Measurements from ENCODE around the gene SSBP2.

Gene SSBP2

GRCh38 chr5:81395262-81395661, 355.6 kb downstream of the SSBP2 start:
- H3K9ac ChIP-seq (ENCODE audit: low read depth, low read length), result no peak overlapping the region
- no peaks in the 10 kb centered on the region for H3K36me3 ChIP-seq (ENCODE audit: control insufficient read depth, insufficient read depth, low read length)
- peaks cover 19% of the 10 kb centered on the region for H3K27me3 ChIP-seq (ENCODE audit: control insufficient read depth, insufficient read depth, low read length)
- H3K4me3 ChIP-seq (ENCODE audit: low read depth, low read length), result no peak overlapping the region
- no peaks in the 10 kb centered on the region for H3K4me1 ChIP-seq (ENCODE audit: control insufficient read depth, insufficient read depth, low read length)
- no peaks in the 10 kb centered on the region for H3K9me3 ChIP-seq (ENCODE audit: control insufficient read depth, insufficient read depth, low read length)

DNA sequence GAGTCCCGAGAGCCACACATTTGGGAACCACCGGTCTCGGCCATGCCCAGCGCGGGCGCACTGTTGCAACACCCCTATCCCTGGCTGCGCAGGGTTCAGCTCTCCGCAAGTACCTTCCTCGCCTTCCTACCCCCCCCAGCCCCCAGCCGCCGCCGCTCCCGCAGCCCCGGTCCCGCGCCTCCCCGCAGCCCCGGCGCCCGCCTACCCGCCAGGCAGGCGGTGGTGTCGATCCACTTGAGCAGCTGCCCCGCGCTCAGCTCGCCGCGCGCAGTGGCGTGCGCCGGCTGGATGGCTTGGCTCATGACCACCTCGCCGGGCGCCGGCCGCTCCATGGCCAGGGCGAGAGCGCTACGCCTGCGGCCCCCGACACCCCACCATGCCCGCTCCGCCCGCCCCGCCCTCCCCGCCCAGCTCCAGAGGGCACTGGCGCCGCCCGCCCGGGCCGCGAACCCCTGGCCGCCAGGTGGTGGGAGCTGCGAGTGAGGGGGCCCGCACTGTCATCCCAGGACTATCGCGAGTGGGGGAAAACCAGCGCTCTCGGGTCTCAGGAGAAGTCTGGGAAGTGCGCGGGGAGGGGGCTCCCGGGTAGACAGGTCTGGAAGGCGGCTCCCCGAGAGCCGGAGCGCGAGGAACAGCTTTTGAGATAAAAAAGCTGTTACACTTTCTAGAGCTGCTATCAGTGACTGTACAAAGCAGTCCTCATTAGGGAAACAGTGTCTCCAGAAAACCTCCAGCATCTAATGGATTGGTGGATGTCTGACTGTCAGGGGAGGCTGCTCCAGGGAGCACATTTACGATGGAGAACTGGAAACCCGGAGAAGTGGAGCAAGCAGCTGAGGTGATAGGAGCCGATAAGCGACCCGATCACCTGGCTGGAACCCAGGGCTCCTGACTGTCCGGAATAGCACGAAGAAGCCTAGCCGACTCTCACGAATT, 356.8 kb downstream of the SSBP2 start, which contains the start of gene ACOT12:
Gene ACOT12 (minus strand): TSS at position 352 of the 936 bp plus-strand sequence. CDS start 20 bp downstream, at position 332.
- H3K36me3 ChIP-seq (ENCODE audit: control insufficient read depth, insufficient read depth, low read length), result no peaks in the 10 kb centered on the region
- no peak within 1 kb of the TSS for H3K9ac ChIP-seq (ENCODE audit: low read depth, low read length)
- H3K4me1 ChIP-seq (ENCODE audit: control insufficient read depth, insufficient read depth, low read length), result no peaks in the 10 kb centered on the region
- no peaks in the 10 kb centered on the region for H3K9me3 ChIP-seq (ENCODE audit: control insufficient read depth, insufficient read depth, low read length)
- peaks cover 19% of the 10 kb centered on the region for H3K27me3 ChIP-seq (ENCODE audit: control insufficient read depth, insufficient read depth, low read length)
- peak within 1 kb of the TSS; percentile 75 for H3K4me3 ChIP-seq (ENCODE audit: low read depth, low read length)

DNA sequence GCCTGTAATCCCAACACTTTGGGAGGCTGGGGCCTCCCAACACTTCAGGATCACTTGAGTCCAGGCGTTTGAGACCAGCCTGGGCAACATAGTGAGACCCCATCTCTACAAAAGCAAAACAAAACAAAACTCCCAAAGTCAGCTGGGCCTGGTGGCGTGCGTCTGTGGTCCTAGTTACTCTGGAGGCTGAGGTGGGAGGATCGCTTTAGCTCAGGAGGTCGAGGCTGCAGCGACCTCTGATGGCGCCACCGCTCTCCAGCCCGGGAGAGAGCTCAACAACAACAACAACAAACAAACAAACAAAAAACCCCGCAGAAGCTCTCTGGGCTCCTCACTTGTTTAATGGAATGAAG, 357.5 kb downstream of the SSBP2 start:
- Histone ChIP-seq H3K9ac (ENCODE audit: low read depth, low read length) (no peak overlapping the region), H3K36me3 (ENCODE audit: control insufficient read depth, insufficient read depth, low read length) (no peaks in the 10 kb centered on the region), H3K4me3 (ENCODE audit: low read depth, low read length) (peak overlapping the region; percentile 75), H3K4me1 (ENCODE audit: control insufficient read depth, insufficient read depth, low read length) (no peaks in the 10 kb centered on the region), H3K9me3 (ENCODE audit: control insufficient read depth, insufficient read depth, low read length) (no peaks in the 10 kb centered on the region), H3K27me3 (ENCODE audit: control insufficient read depth, insufficient read depth, low read length) (peaks cover 19% of the 10 kb centered on the region)

- no peaks in the 10 kb centered on the region for H3K36me3 ChIP-seq (ENCODE audit: control insufficient read depth, insufficient read depth, low read length)
- no peak overlapping the region for H3K4me3 ChIP-seq (ENCODE audit: low read depth, low read length)
- H3K9ac ChIP-seq (ENCODE audit: low read depth, low read length), result no peak overlapping the region
- peaks cover 7% of the 10 kb centered on the region for H3K27me3 ChIP-seq (ENCODE audit: control insufficient read depth, insufficient read depth, low read length)
- H3K9me3 ChIP-seq (ENCODE audit: control insufficient read depth, insufficient read depth, low read length), result no peaks in the 10 kb centered on the region
- no peaks in the 10 kb centered on the region for H3K4me1 ChIP-seq (ENCODE audit: control insufficient read depth, insufficient read depth, low read length)
These were observed 361.9 kb downstream of the SSBP2 start for GRCh38 chr5:81389025-81389424.

DNA sequence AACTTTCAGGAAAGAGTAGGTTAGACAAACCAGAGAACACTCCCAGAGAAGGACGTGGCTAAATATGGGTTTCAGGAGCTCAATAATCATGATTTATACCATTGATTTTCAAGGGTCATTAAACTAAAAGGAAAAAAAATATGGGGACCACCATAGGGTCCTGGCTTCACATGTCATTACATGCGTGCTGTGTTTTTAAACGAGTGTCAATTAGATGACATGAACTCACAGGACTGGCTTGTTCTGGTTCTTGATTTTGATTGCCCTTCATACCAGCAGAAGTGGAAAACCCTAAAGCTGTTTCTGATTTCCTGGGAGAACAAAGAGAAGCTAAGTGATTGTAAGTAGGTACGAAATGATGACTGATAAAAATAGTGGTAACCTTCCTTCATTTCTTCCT, 362.7 kb downstream of the SSBP2 start:
- Histone ChIP-seq H3K9me3 (ENCODE audit: control insufficient read depth, insufficient read depth, low read length) (no peaks in the 10 kb centered on the region), H3K27me3 (ENCODE audit: control insufficient read depth, insufficient read depth, low read length) (peaks cover 3% of the 10 kb centered on the region), H3K36me3 (ENCODE audit: control insufficient read depth, insufficient read depth, low read length) (no peaks in the 10 kb centered on the region), H3K9ac (ENCODE audit: low read depth, low read length) (no peak overlapping the region), H3K4me1 (ENCODE audit: control insufficient read depth, insufficient read depth, low read length) (no peaks in the 10 kb centered on the region), H3K4me3 (ENCODE audit: low read depth, low read length) (no peak overlapping the region)

DNA sequence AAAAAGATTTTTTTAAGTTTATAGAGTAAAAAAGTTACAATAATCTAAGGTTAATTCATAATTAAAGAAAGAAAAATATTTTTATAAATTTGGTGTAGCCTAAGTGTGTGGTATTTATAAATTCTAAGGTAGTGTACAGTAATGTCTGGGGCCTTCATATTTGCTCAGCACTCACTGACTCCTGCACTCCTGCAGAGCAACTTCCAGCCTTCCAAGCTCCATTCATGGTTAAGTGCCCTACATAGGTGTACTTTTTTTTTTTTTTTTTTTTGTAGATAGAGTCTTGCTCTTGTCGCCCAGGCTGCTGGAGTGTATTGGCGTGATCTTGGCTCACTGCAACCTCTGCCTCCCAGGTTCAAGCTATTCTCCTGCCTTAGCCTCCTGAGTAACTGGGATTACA, 367.0 kb downstream of the SSBP2 start:
- H3K9me3 ChIP-seq (ENCODE audit: control insufficient read depth, insufficient read depth, low read length), result no peaks in the 10 kb centered on the region
- H3K36me3 ChIP-seq (ENCODE audit: control insufficient read depth, insufficient read depth, low read length), result no peaks in the 10 kb centered on the region
- no peaks in the 10 kb centered on the region for H3K4me1 ChIP-seq (ENCODE audit: control insufficient read depth, insufficient read depth, low read length)
- H3K27me3 ChIP-seq (ENCODE audit: control insufficient read depth, insufficient read depth, low read length), result no peaks in the 10 kb centered on the region
- no peak overlapping the region for H3K4me3 ChIP-seq (ENCODE audit: low read depth, low read length)
- no peak overlapping the region for H3K9ac ChIP-seq (ENCODE audit: low read depth, low read length)

GRCh38 chr5:81371354-81371876, 379.5 kb downstream of the SSBP2 start:
- no peak overlapping the region for H3K9ac ChIP-seq (ENCODE audit: low read depth, low read length)
- no peaks in the 10 kb centered on the region for H3K9me3 ChIP-seq (ENCODE audit: control insufficient read depth, insufficient read depth, low read length)
- no peaks in the 10 kb centered on the region for H3K4me1 ChIP-seq (ENCODE audit: control insufficient read depth, insufficient read depth, low read length)
- no peaks in the 10 kb centered on the region for H3K27me3 ChIP-seq (ENCODE audit: control insufficient read depth, insufficient read depth, low read length)
- no peaks in the 10 kb centered on the region for H3K36me3 ChIP-seq (ENCODE audit: control insufficient read depth, insufficient read depth, low read length)
- no peak overlapping the region for H3K4me3 ChIP-seq (ENCODE audit: low read depth, low read length)

DNA sequence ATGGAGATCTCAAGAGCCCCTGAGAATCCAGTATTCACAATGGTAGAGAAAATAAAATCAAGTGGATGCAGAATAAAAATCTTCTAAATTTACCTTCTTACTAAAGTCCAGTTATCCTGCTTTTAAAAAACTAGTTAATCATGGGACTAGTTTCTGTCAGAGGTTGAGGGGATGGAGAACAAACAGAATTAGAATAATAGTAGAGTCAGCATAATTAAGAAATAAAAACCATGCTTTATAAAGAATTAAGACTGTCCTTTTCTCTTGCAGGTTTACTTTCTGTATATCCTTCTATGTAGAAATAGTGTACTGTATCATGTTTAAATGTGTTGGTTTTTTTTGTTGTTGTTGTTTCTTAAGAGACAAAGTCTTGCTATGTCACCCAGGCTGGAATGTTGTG, 380.0 kb downstream of the SSBP2 start:
- Histone ChIP-seq H3K27me3 (ENCODE audit: control insufficient read depth, insufficient read depth, low read length) (no peaks in the 10 kb centered on the region), H3K36me3 (ENCODE audit: control insufficient read depth, insufficient read depth, low read length) (no peaks in the 10 kb centered on the region), H3K4me1 (ENCODE audit: control insufficient read depth, insufficient read depth, low read length) (no peaks in the 10 kb centered on the region), H3K9me3 (ENCODE audit: control insufficient read depth, insufficient read depth, low read length) (no peaks in the 10 kb centered on the region), H3K9ac (ENCODE audit: low read depth, low read length) (no peak overlapping the region), H3K4me3 (ENCODE audit: low read depth, low read length) (no peak overlapping the region)

DNA sequence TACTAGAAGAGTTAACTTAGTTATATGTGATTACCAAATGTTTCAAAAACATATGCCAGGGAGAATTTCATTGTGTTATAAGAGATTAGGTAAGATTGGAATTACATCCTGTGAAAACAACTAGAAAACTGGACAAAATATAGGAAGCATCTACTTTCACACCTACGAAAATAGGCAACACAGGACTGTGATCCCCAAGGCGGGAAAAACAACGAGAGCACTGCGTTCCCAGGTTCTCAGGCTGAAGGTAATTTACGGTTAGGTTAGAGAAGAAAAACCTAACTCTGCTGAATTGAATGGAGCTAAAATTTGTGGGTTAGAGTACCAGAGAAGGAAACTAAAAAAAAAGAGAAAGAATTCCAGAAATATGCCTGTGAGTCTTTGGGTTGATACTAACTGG, 385.4 kb downstream of the SSBP2 start:
- no peaks in the 10 kb centered on the region for H3K36me3 ChIP-seq (ENCODE audit: control insufficient read depth, insufficient read depth, low read length)
- H3K27me3 ChIP-seq (ENCODE audit: control insufficient read depth, insufficient read depth, low read length), result no peaks in the 10 kb centered on the region
- no peaks in the 10 kb centered on the region for H3K4me1 ChIP-seq (ENCODE audit: control insufficient read depth, insufficient read depth, low read length)
- no peaks in the 10 kb centered on the region for H3K9me3 ChIP-seq (ENCODE audit: control insufficient read depth, insufficient read depth, low read length)
- no peak overlapping the region for H3K9ac ChIP-seq (ENCODE audit: low read depth, low read length)
- H3K4me3 ChIP-seq (ENCODE audit: low read depth, low read length), result no peak overlapping the region

DNA sequence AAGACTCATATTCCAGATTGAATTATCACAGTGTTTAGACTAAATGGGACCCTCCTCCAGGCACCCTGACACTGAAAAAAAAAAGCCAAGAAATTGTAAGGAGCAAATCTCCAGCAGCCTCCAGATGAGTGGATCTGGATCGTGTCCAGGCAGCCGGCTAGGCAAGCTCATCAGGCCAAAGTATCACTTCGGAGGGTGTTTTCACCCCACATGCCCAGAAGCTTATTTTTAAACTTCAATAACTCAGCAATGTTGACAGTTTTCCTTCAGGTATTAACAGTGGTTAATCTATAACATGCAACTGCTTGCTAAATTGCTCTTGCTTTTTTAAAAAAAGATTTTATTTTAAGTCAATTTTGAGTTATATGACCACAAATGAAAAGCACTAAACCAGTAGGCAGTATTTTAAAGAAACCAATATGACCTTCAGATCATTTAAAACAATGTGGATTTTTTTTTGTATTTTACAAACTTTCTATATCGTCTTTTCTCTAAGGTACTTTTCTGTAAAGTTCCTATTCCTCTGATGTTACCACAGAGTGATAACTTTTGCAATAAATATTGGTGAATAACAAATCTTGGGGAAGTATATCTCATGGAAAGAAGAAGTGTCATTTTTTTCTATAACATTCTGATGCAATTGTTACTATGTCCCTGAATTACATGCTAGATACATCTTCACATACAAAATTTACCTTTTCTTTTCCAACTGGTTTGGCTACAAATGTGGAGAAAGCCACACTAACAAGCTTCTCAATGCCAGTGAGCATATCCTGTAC, 387.6 kb downstream of the SSBP2 start:
- no peak overlapping the region for H3K4me3 ChIP-seq (ENCODE audit: low read depth, low read length)
- peaks cover 5% of the 10 kb centered on the region for H3K4me1 ChIP-seq (ENCODE audit: control insufficient read depth, insufficient read depth, low read length)
- no peaks in the 10 kb centered on the region for H3K36me3 ChIP-seq (ENCODE audit: control insufficient read depth, insufficient read depth, low read length)
- H3K9ac ChIP-seq (ENCODE audit: low read depth, low read length), result no peak overlapping the region
- H3K27me3 ChIP-seq (ENCODE audit: control insufficient read depth, insufficient read depth, low read length), result no peaks in the 10 kb centered on the region
- H3K9me3 ChIP-seq (ENCODE audit: control insufficient read depth, insufficient read depth, low read length), result no peaks in the 10 kb centered on the region

Measured in iPS-15b (cell line).